ENCODE results near the gene SLC41A3. TPM values are rescaled to one million over a fixed set of nuclear protein-coding genes. Genes with fewer than 3 reads are reported as not detected.

Gene SLC41A3
- total and polyA plus RNA-seq, 4 donors, result 9.3 to 19.8 (median 12.7) TPM

DNA sequence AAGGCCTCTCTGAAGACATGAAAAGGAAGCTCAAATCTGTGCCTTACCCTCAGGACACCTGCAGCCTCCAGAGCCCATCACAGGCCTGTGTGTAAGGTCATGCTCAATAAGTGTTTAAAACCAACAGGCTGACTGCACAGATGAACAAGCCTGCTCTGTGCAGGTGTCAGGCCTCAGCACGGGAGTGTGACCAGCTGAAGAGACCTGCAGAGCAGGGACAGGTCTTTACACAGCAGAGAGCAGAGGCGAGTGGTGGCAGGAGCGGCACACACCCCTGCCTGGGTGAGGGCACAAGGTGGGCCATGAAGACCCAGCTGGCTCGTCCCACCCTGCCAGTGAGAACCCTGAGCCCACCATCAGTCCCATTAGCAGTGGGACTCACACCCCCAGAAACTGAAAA is 58.1 kb downstream of the SLC41A3 start (continued):
- TF ChIP-seq, protein P1, sequence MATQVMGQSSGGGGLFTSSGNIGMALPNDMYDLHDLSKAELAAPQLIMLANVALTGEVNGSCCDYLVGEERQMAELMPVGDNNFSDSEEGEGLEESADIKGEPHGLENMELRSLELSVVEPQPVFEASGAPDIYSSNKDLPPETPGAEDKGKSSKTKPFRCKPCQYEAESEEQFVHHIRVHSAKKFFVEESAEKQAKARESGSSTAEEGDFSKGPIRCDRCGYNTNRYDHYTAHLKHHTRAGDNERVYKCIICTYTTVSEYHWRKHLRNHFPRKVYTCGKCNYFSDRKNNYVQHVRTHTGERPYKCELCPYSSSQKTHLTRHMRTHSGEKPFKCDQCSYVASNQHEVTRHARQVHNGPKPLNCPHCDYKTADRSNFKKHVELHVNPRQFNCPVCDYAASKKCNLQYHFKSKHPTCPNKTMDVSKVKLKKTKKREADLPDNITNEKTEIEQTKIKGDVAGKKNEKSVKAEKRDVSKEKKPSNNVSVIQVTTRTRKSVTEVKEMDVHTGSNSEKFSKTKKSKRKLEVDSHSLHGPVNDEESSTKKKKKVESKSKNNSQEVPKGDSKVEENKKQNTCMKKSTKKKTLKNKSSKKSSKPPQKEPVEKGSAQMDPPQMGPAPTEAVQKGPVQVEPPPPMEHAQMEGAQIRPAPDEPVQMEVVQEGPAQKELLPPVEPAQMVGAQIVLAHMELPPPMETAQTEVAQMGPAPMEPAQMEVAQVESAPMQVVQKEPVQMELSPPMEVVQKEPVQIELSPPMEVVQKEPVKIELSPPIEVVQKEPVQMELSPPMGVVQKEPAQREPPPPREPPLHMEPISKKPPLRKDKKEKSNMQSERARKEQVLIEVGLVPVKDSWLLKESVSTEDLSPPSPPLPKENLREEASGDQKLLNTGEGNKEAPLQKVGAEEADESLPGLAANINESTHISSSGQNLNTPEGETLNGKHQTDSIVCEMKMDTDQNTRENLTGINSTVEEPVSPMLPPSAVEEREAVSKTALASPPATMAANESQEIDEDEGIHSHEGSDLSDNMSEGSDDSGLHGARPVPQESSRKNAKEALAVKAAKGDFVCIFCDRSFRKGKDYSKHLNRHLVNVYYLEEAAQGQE (IDR thresholded peaks at IDR 0.05), result no peak

GRCh38 chr3:126025116-126025729 is 58.7 kb downstream of the SLC41A3 start:
- DNase-seq (ENCODE audit: low spot score), result peak; percentile 26
- WGBS, result 96% methylated on average over 14 of the region's 14 CpGs

More at GRCh38 chr3:126025116-126025729, 58.7 kb downstream of the SLC41A3 start:
- Histone ChIP-seq H3K27me3 (ENCODE audit: control insufficient read depth in 4 of 4, insufficient read depth in 4 of 4, low read length in 3 of 4) (no peaks in the 10 kb centered on the region), H3K27ac (ENCODE audit: low read depth in 1 of 2, low read length in 2 of 2) (no peak overlapping the region), H3K4me3 (ENCODE audit: low read depth in 1 of 3, low read length in 3 of 3) (no peak overlapping the region), H3K36me3 (ENCODE audit: control insufficient read depth in 4 of 4, insufficient read depth in 3 of 4, low read depth in 1 of 4, low read length in 3 of 4) (no peaks in the 10 kb centered on the region), H3K9ac (ENCODE audit: low read depth in 1 of 2, low read length in 2 of 2) (no peak overlapping the region), H3K4me1 (ENCODE audit: control insufficient read depth in 4 of 4, insufficient read depth in 4 of 4, low read length in 3 of 4) (no peaks in the 10 kb centered on the region), H3K9me3 (ENCODE audit: control insufficient read depth in 4 of 4, low read length in 3 of 4) (peaks cover 0 to 7% (median 0%) of the 10 kb centered on the region in 4 donors)
- no peak for TF ChIP-seq FOXA1 (IDR thresholded peaks at IDR 0.05)
- TF ChIP-seq HNF4A (conservative IDR thresholded peaks at IDR 0.05), result no peak
- no peak for TF ChIP-seq JUND (IDR thresholded peaks at IDR 0.05)
- TF ChIP-seq FOXA2 (IDR thresholded peaks at IDR 0.05), result no peak
- no peak for TF ChIP-seq YY1 (IDR thresholded peaks at IDR 0.05)
- TF ChIP-seq ZBTB33 (IDR thresholded peaks at IDR 0.05), result no peak
- TF ChIP-seq RXRA (IDR thresholded peaks at IDR 0.05), result no peak
- TF ChIP-seq CTCF (IDR thresholded peaks at IDR 0.05; ENCODE audit: low read depth, low read length, missing input control), result no peak
- no peak for TF ChIP-seq TAF1 (conservative IDR thresholded peaks at IDR 0.05)
- TF ChIP-seq MAX (IDR thresholded peaks at IDR 0.05), result no peak
- TF ChIP-seq EGR1 (IDR thresholded peaks at IDR 0.05; ENCODE audit: low read depth in 2 of 2), result no peak
- TF ChIP-seq, protein P1 (IDR thresholded peaks at IDR 0.05), result no peak

Data from liver (tissue), 9 donors.